ENCODE measurements around the gene FKBP9.
"Not testable (repeated sequence)": the region's sequence is repeated elsewhere in the genome, so short reads cannot be mapped to it uniquely, and the experiment has no call there.

Gene FKBP9

GRCh38 chr7:32957326-32958045, at the start of gene FKBP9:
FKBP9 (plus strand) TSS chr7:32957440; CDS start chr7:32957574, 134 bp downstream.
- no peak for DNase-seq

- no peak for DNase-seq
Observed at GRCh38 chr7:32910195-32910594, 47.0 kb upstream of the FKBP9 start.

GRCh38 chr7:32914184-32914583, 43.1 kb upstream of the FKBP9 start:
- DNase-seq: no peak

- no peak for DNase-seq
Observed at GRCh38 chr7:32915041-32915536, 42.2 kb upstream of the FKBP9 start.

GRCh38 chr7:32916006-32916405, 41.2 kb upstream of the FKBP9 start:
- peak in 1 of 2 experiments; percentile 83 for DNase-seq

GRCh38 chr7:32916994-32917393, 40.2 kb upstream of the FKBP9 start:
- not testable (repeated sequence) for DNase-seq

- DNase-seq: no peak
Observed at GRCh38 chr7:32921896-32922295, 35.3 kb upstream of the FKBP9 start.

- DNase-seq: no peak
Observed at GRCh38 chr7:32928785-32929298, 28.4 kb upstream of the FKBP9 start.

GRCh38 chr7:32929430-32930143, 27.7 kb upstream of the FKBP9 start:
- DNase-seq: no peak

- no peak for DNase-seq
Observed at GRCh38 chr7:32930378-32930777, 26.9 kb upstream of the FKBP9 start.

- DNase-seq: no peak
Observed at GRCh38 chr7:32935558-32935957, 21.7 kb upstream of the FKBP9 start.

GRCh38 chr7:32936689-32937088, 20.6 kb upstream of the FKBP9 start:
- DNase-seq: no peak

GRCh38 chr7:32937344-32938174, 19.7 kb upstream of the FKBP9 start:
- DNase-seq: no peak

- no peak for DNase-seq
Observed at GRCh38 chr7:32941181-32941580, 16.1 kb upstream of the FKBP9 start.

GRCh38 chr7:32941681-32942414, 15.4 kb upstream of the FKBP9 start:
- no peak for DNase-seq

- peak in 1 of 2 experiments; percentile 5 for DNase-seq
Observed at GRCh38 chr7:32942415-32943251, 14.6 kb upstream of the FKBP9 start.

- DNase-seq: peak in 1 of 2 experiments; percentile 5
Observed at GRCh38 chr7:32943252-32944030, 13.8 kb upstream of the FKBP9 start.

GRCh38 chr7:32947420-32947983, 9.7 kb upstream of the FKBP9 start:
- no peak for DNase-seq

- DNase-seq: no peak
Observed at GRCh38 chr7:32948202-32948601, 9.0 kb upstream of the FKBP9 start.

GRCh38 chr7:32952876-32953275, 4.4 kb upstream of the FKBP9 start:
- no peak for DNase-seq

Data from cerebellar nuclear complex (tissue), 1 donor.